ENCODE measurements around the gene LYRM2.

- TF ChIP-seq POLR2A (IDR thresholded peaks at IDR 0.05; ENCODE audit: low read depth, low read length) = no peak
- no peak for TF ChIP-seq POLR2AphosphoS5 (IDR thresholded peaks at IDR 0.05; ENCODE audit: low read depth, low read length)
Observed at GRCh38 chr6:89555031-89555430, 83.5 kb downstream of the LYRM2 start.

Measured in GM12892 (cell line).